HepG2 (cell line): ENCODE measurements around the gene GPR173. TPM values are rescaled to one million over a fixed set of nuclear protein-coding genes. Genes with fewer than 3 reads are reported as not detected.

Source experiments
- ATAC-seq: fragments of 200-7000 bp; cut with Tn5 transposase; 3 replicates; pipeline ENCODE4 v1.9.1; 2020; ENCODE audit warnings: mild to moderate bottlenecking, moderate library complexity
- BruUV-seq: library from RNA; stranded (reverse); fragments of 400-500 nt; replicated peaks from 2 replicates; lab custom pipeline; 2021; lab: Mats Ljungman, UMichigan
- CTCF ChIA-PET: fragments of 300-600 bp; formaldehyde crosslinking; extraction: SDS; loops from one replicate; lab custom pipeline; 2021; ENCODE audit warnings: low total read pairs, inconsistent platforms, low intra/inter-chr PET ratio; lab: Yijun Ruan, JAX
- POLR2A ChIA-PET: fragments of 350-600 bp; sonication (Branson Sonifier 250); formaldehyde crosslinking; loops from one replicate; lab custom pipeline; 2020; ENCODE audit warnings: antibody characterized with exemption, inconsistent platforms; lab: Yijun Ruan, JAX
- DNase-seq: peaks from one replicate; pipeline ENCODE4 v3.0.0-alpha.2; 2015; ENCODE audit warnings: low spot score
- FAIRE-seq: peaks from 3 replicates; lab custom pipeline; 2011; peaks lifted over from hg19 to GRCh38; lab: Jason Lieb, UNC
- H2AFZ ChIP-seq: one replicate; pipeline ENCODE4 v1.6.1; 2011; ENCODE audit warnings: low read length, inconsistent platforms
- H3K27ac ChIP-seq: fragments of 300-600 bp; 3 replicates; pipeline ENCODE4 v1.8.0; 2011; ENCODE audit warnings: mixed run types, mild to moderate bottlenecking, mixed read lengths, low read length, inconsistent platforms; ENCODE audit not compliant: insufficient read depth; ENCODE audit errors: extremely low read length
- H3K27me3 ChIP-seq, 2 experiments: fragments of 200-600 bp in 1 of 2; 2 replicates in 1 of 2; 3 replicates in 1 of 2; pipeline versions ENCODE4 v1.6.0 to v1.8.0; 2011; ENCODE audit warnings: low read length in 2 of 2, mild to moderate bottlenecking in 2 of 2, moderate library complexity in 2 of 2, inconsistent platforms in 1 of 2; ENCODE audit not compliant: insufficient read depth in 2 of 2, control insufficient read depth in 1 of 2
- H3K36me3 ChIP-seq, 2 experiments: fragments of 200-600 bp in 1 of 2; replicated peaks in 1 of 2; 2 replicates in 1 of 2; 3 replicates in 1 of 2; pipeline versions ENCODE4 v1.5.1 to v1.8.0; 2011; ENCODE audit warnings: low read length in 2 of 2, inconsistent platforms in 1 of 2; ENCODE audit not compliant: insufficient read depth in 2 of 2, control insufficient read depth in 1 of 2
- H3K4me1 ChIP-seq: 2 replicates; pipeline ENCODE4 v1.5.1; 2012; ENCODE audit warnings: low read length, inconsistent platforms; ENCODE audit not compliant: insufficient read depth
- H3K4me2 ChIP-seq: 2 replicates; pipeline ENCODE4 v1.6.0; 2011; ENCODE audit warnings: low read depth, low read length, inconsistent platforms
- H3K4me3 ChIP-seq, 3 experiments: fragments of 200-600 bp in 1 of 3; sonication (generic), shearing (Covaris generic) in 1 of 3; replicated peaks in 1 of 3; 2 replicates each; pipeline ENCODE4 v1.5.1; 2011 to 2016; ENCODE audit warnings: low read length in 3 of 3, inconsistent platforms in 2 of 3, low read depth in 2 of 3, mild to moderate bottlenecking in 2 of 3, control low read depth in 1 of 3, mixed read lengths in 1 of 3; ENCODE audit not compliant: insufficient read depth in 1 of 3
- H3K79me2 ChIP-seq: one replicate; pipeline ENCODE4 v1.6.1; 2011; ENCODE audit warnings: low read length, inconsistent platforms; ENCODE audit not compliant: insufficient read depth
- H3K9ac ChIP-seq: 2 replicates; pipeline ENCODE4 v1.6.0; 2011; ENCODE audit warnings: mild to moderate bottlenecking, low read depth, low read length, inconsistent platforms; ENCODE audit not compliant: insufficient read depth
- H3K9me3 ChIP-seq: 2 replicates; pipeline ENCODE4 v1.5.1; 2012; ENCODE audit warnings: mild to moderate bottlenecking, low read length
- H4K20me1 ChIP-seq: 2 replicates; pipeline ENCODE4 v1.6.0; 2011; ENCODE audit warnings: inconsistent platforms, mild to moderate bottlenecking, low read length, moderate library complexity; ENCODE audit not compliant: insufficient read depth
- AGO2 ChIP-seq: fragments of 200-400 bp; formaldehyde crosslinking; optimal IDR thresholded peaks from 2 replicates; pipeline ENCODE3; 2017; ENCODE audit warnings: mild to moderate bottlenecking, low read depth, low read length, moderate library complexity
- HNRNPLL ChIP-seq: fragments of 200-400 bp; formaldehyde crosslinking; IDR thresholded peaks from 2 replicates; pipeline ENCODE4 v1.6.1; 2017; ENCODE audit warnings: mild to moderate bottlenecking, low read depth, low read length; ENCODE audit not compliant: poor library complexity, severe bottlenecking
- KDM5A ChIP-seq: fragments of 200-600 bp; sonication (generic); IDR thresholded peaks from 2 replicates; pipeline ENCODE4 v1.7.0; 2018; ENCODE audit warnings: antibody characterized with exemption, mild to moderate bottlenecking, low read length, borderline replicate concordance
- ZBTB38 ChIP-seq: sonication (generic); formaldehyde crosslinking; IDR thresholded peaks from 2 replicates; pipeline ENCODE4 v1.5.1; 2020; ENCODE audit warnings: mild to moderate bottlenecking, missing genetic modification reagents
- ZFP36L2 ChIP-seq: sonication (generic); formaldehyde crosslinking; IDR thresholded peaks from 2 replicates; pipeline ENCODE4 v1.4.0; 2020; ENCODE audit warnings: missing genetic modification reagents
- ZNF883 ChIP-seq: sonication (generic); formaldehyde crosslinking; IDR thresholded peaks from 2 replicates; pipeline ENCODE4 v1.5.1; 2020; ENCODE audit warnings: mild to moderate bottlenecking, missing genetic modification reagents; ENCODE audit errors: not compliant biosample characterization
- WGBS: methylation state at CpG from one replicate; pipeline ENCODE4 v1.1.6; 2017; ENCODE audit warnings: low lambda C conversion rate; 5-methylcytosine and 5-hydroxymethylcytosine counted together
- in situ Hi-C: cut with HindIII; loops from 2 replicates; pipeline ENCODE4 v1.10.0; 2017; ENCODE audit warnings: low pct_unique_long_range_greater_than_20kb; ENCODE audit not compliant: extremely low pct_ligation_motif_present
- intact Hi-C: fragments of 100-400 bp; cut with micrococcal nuclease; formaldehyde crosslinking; loops from one replicate; pipeline ENCODE4 v1.10.0; 2022; ENCODE audit not compliant: unreplicated experiment
- polyA plus RNA-seq, 8 experiments: library from polyadenylated mRNA; depleted of rRNA in 3 of 8; stranded (reverse) in 7 of 8; unstranded in 1 of 8; fragments of >200 nt; fragmentation: Illumina TruSeq in 4 of 8; extraction: Trizol in 4 of 8; gene quantifications; 2 replicates each; pipeline versions ENCODE4 v1.2.1 to v1.2.3, GENCODE V29; 2011 to 2016; ENCODE audit warnings: low read depth in 4 of 8, missing spikeins in 1 of 8, mixed read lengths in 1 of 8; ENCODE audit not compliant: insufficient read depth in 1 of 8
- total RNA-seq, 5 experiments: library from RNA; depleted of rRNA; stranded (reverse); fragments of >200 nt; fragmentation: Illumina TruSeq; extraction: Trizol; gene quantifications; 2 replicates each; pipeline ENCODE4 v1.2.3, GENCODE V29; 2016; ENCODE audit warnings: low read depth in 1 of 5

GPR173 gene
- total and polyA plus RNA-seq, 2 of the 13 experiments (the other 11 are each of a cell fraction or from before 2014, with no cell fraction given) = 0.04 TPM; not detected in 1

DNA sequence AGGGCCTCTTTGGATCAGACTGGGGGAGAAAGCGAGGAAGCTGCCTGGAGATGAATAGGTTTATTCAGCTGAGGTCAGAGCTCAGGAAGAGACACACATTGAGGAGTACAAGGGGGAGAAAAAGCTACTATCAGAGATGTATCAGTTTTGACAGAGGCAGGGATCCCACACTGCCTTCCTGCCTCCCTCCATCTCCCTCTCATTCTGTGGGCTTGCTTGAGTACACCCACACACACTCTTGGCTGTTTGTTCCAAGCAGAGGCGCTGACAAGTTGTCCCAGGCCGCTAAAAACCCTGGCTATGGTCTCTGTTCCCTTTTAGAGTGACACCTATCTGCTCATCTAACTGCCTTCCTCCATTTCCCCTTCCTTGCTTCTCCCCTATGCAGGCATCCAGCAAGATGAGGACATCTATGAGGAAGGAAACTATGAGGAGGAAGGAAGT, 38.8 kb downstream of the GPR173 start:
- intact Hi-C loops = no loop called here
- peaks cover 4 to 5% of the 10 kb centered on the region in 2 experiments; a peak in 2 of 5 replicates for H3K36me3 ChIP-seq
- DNase-seq (no peak), FAIRE-seq (no peak)
- 98% methylated on average over 3 of the region's 3 CpGs for WGBS
- CTCF ChIA-PET = no interaction called here
- BruUV-seq = no TSS peak
- H3K9ac ChIP-seq = no peak overlapping the region
- no peak overlapping the region for H3K4me3 ChIP-seq
- POLR2A ChIA-PET = no interaction called here
- H3K27me3 ChIP-seq = no peaks in the 10 kb centered on the region
- peaks cover 13% of the 10 kb centered on the region; the same call in 1 of the 2 replicates for H3K4me1 ChIP-seq
- in situ Hi-C loops = no loop called here
- H3K9me3 ChIP-seq = no peaks in the 10 kb centered on the region
- no peaks in the 10 kb centered on the region for H4K20me1 ChIP-seq
- TF ChIP-seq ZBTB38 (CRISPR knock-in tag) = no peak
- no peak for TF ChIP-seq HNRNPLL
- no peak for TF ChIP-seq ZNF883
- no peak for TF ChIP-seq ZFP36L2 (CRISPR knock-in tag)
- TF ChIP-seq, all 625 proteins: peak for 0
- ATAC-seq = no peak
- H2AFZ ChIP-seq = no peak overlapping the region
- H3K79me2 ChIP-seq = peaks cover 7% of the 10 kb centered on the region
- no peak overlapping the region for H3K27ac ChIP-seq
- H3K4me2 ChIP-seq = no peak overlapping the region

DNA sequence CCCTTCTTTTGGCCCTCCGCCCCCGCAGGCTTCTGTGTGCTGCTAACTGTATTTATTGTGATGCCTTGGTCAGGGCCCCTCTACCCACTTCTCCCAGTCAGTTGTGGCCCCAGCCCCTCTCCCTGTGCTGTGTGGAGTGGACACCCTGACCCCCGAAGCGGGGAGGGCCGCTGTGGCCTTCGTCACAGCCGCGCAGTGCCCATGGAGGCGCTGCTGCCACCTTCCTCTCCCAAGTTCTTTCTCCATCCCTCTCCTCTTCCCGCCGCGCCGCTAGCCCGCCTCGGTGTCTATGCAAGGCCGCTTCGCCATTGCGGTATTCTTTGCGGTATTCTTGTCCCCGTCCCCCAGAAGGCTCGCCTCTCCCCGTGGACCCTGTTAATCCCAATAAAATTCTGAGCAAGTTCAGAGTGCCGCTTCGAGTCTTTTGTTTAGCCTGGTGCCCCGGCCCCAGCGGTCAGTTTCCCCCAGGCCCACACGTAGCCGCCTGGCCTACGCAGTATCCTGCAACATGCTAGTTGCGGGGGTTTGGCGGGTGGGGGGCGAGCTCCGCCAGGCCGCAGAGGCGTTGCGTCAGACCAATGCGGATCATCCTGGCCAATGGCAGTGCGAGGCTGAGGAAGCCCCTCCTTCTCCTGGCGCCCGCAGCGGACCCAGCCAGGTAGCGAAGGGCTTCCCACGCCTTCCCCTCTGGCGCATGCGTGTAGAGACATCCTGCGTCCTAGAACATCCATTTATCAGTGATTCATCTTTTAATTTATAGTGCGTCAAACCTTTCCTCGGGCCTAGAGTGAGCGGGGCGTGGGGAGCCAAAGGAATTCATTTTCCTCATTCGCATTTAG, 39.8 kb downstream of the GPR173 start:
- no peak overlapping the region for H3K27ac ChIP-seq
- in situ Hi-C loops = no loop called here
- H3K36me3 ChIP-seq = peaks cover 4 to 5% of the 10 kb centered on the region in 2 experiments; a peak in 2 of 5 replicates
- H3K4me2 ChIP-seq = no peak overlapping the region
- WGBS = 98% methylated on average over 42 of the region's 51 CpGs
- H3K79me2 ChIP-seq = peaks cover 2% of the 10 kb centered on the region
- ATAC-seq = no peak
- no peaks in the 10 kb centered on the region for H3K27me3 ChIP-seq
- TF ChIP-seq AGO2 (peak; percentile 34), KDM5A (no peak)
- no peak overlapping the region for H3K4me3 ChIP-seq
- H3K4me1 ChIP-seq = peaks cover 9% of the 10 kb centered on the region; the same call in 1 of the 2 replicates
- ChIA-PET POLR2A (no interaction called here), CTCF (no interaction called here)
- H2AFZ ChIP-seq = no peak overlapping the region
- intact Hi-C loops = no loop called here
- H3K9ac ChIP-seq = no peak overlapping the region
- no peak for DNase-seq
- no TSS peak for BruUV-seq
- no peak for FAIRE-seq
- H4K20me1 ChIP-seq = no peaks in the 10 kb centered on the region
- no peaks in the 10 kb centered on the region for H3K9me3 ChIP-seq
